ENCODE data around the gene LEP. TPM values are rescaled to one million over a fixed set of nuclear protein-coding genes. Genes with fewer than 3 reads are reported as not detected.

Gene LEP
- total and polyA plus RNA-seq, 2 donors (not counting 1 experiment from before 2014, with no cell fraction given) = not detected

DNA sequence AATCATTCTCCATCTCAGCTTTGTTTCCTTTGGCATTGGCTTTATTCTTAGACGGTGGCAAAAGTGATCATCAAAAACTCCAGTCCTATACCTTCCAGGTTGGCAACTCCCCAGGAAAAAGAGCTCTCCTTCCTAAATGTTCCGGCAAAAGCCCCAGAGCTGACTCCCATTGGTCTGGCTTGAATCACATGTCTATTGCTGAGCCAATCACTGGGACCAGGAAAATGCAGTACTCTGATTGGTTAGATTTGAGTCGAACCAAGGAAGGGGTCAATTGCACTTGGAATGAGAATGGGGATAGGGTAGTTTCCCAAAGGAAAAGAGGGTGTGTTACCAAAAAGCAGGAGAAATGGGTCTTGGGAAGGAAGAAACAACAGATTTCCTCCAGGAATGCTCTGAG is 22.3 kb downstream of the LEP start:
- no peak overlapping the region for H2AFZ ChIP-seq (ENCODE audit: insufficient read depth, low read depth, low read length, poor library complexity, severe bottlenecking)
- CTCF ChIA-PET = no interaction called here

DNA sequence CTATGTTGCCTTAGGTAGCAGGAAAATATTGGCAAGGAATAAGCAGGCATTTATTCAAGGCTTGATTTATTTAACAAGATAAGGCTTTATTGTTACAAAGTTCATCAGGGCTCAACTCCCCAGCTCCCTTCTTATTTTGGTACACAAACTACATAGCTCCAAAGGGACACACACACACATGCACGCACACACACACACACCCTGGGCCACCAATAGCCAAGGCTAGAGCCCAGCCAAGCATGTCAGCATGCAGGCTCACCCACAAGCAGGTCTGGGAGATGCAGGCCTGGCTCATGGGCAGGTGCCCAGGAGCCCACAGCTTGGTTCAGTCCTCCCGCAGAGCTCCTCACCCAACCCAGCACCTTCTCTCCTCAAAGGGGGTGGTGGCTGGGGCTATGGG is 23.4 kb downstream of the LEP start:
- Mint-ChIP-seq H3K4me1 (no peaks in the 10 kb centered on the region), H3K27me3 (peaks cover 35% of the 10 kb centered on the region), H3K9me3 (ENCODE audit: insufficient read depth) (no peaks in the 10 kb centered on the region), H3K4me3 (no peak overlapping the region), H3K27ac (no peak overlapping the region)
- no peaks in the 10 kb centered on the region for H3K79me2 ChIP-seq (ENCODE audit: control insufficient read depth, insufficient read depth, low read length)
- H3K4me2 ChIP-seq (replicated peaks; ENCODE audit: low read depth, low read length, poor library complexity, severe bottlenecking) = no peak overlapping the region
- no peak overlapping the region for H3K9ac ChIP-seq (ENCODE audit: low read length)
- WGBS (ENCODE audit: insufficient coverage) = 45% methylated on average over 1 of the region's 2 CpGs
- ChIA-PET POLR2A (no interaction called here), CTCF (no interaction called here)
- no peak for ATAC-seq (ENCODE audit: low read depth)
- TF ChIP-seq, protein P1, sequence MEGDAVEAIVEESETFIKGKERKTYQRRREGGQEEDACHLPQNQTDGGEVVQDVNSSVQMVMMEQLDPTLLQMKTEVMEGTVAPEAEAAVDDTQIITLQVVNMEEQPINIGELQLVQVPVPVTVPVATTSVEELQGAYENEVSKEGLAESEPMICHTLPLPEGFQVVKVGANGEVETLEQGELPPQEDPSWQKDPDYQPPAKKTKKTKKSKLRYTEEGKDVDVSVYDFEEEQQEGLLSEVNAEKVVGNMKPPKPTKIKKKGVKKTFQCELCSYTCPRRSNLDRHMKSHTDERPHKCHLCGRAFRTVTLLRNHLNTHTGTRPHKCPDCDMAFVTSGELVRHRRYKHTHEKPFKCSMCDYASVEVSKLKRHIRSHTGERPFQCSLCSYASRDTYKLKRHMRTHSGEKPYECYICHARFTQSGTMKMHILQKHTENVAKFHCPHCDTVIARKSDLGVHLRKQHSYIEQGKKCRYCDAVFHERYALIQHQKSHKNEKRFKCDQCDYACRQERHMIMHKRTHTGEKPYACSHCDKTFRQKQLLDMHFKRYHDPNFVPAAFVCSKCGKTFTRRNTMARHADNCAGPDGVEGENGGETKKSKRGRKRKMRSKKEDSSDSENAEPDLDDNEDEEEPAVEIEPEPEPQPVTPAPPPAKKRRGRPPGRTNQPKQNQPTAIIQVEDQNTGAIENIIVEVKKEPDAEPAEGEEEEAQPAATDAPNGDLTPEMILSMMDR (IDR thresholded peaks at IDR 0.05) = no peak
- no peak overlapping the region for H3K27ac ChIP-seq (ENCODE audit: low read length in 2 of 2)
- no peak for DNase-seq
- H3K27me3 ChIP-seq (replicated peaks in 1 of 4; ENCODE audit: control extremely low read depth in 1 of 4, control insufficient read depth in 3 of 4, insufficient read depth in 4 of 4, low read length in 3 of 4) = peaks cover 0 to 12% (median 0%) of the 10 kb centered on the region in 4 experiments
- intact Hi-C loops (cut with micrococcal nuclease) = no loop called here
- no peaks in the 10 kb centered on the region for H4K20me1 ChIP-seq (ENCODE audit: control insufficient read depth, insufficient read depth, low read length, poor library complexity, severe bottlenecking)
- no peaks in the 10 kb centered on the region for H3K36me3 ChIP-seq (replicated peaks in 1 of 2; ENCODE audit: control extremely low read depth in 1 of 2, control insufficient read depth in 1 of 2, extremely low read depth in 1 of 2, insufficient read depth in 2 of 2, low read length in 1 of 2)
- H3K9me3 ChIP-seq (ENCODE audit: control extremely low read depth in 1 of 3, control insufficient read depth in 2 of 3, insufficient read depth in 1 of 3, low read length in 2 of 3) = no peaks in the 10 kb centered on the region
- no peak overlapping the region for H3K4me3 ChIP-seq (ENCODE audit: control extremely low read depth in 1 of 5, extremely low read depth in 1 of 5, insufficient read depth in 1 of 5, low read depth in 2 of 5, low read length in 4 of 5)
- H2AFZ ChIP-seq (ENCODE audit: insufficient read depth, low read depth, low read length, poor library complexity, severe bottlenecking) = no peak overlapping the region
- H3K4me1 ChIP-seq (ENCODE audit: control insufficient read depth in 2 of 2, insufficient read depth in 2 of 2, low read length in 2 of 2) = no peaks in the 10 kb centered on the region

More for the DNA sequence above, 22.3 kb downstream of the LEP start:
- WGBS (ENCODE audit: insufficient coverage) = 93% methylated on average over 3 of the region's 3 CpGs
- intact Hi-C loops (cut with micrococcal nuclease) = no loop called here
- Histone ChIP-seq H3K9me3 (ENCODE audit: control extremely low read depth in 1 of 3, control insufficient read depth in 2 of 3, insufficient read depth in 1 of 3, low read length in 2 of 3) (no peaks in the 10 kb centered on the region), H3K79me2 (ENCODE audit: control insufficient read depth, insufficient read depth, low read length) (no peaks in the 10 kb centered on the region), H3K4me2 (replicated peaks; ENCODE audit: low read depth, low read length, poor library complexity, severe bottlenecking) (no peak overlapping the region), H3K27me3 (replicated peaks in 1 of 4; ENCODE audit: control extremely low read depth in 1 of 4, control insufficient read depth in 3 of 4, insufficient read depth in 4 of 4, low read length in 3 of 4) (peaks cover 0 to 15% (median 0%) of the 10 kb centered on the region in 4 experiments), H3K36me3 (replicated peaks in 1 of 2; ENCODE audit: control extremely low read depth in 1 of 2, control insufficient read depth in 1 of 2, extremely low read depth in 1 of 2, insufficient read depth in 2 of 2, low read length in 1 of 2) (no peaks in the 10 kb centered on the region), H3K4me3 (ENCODE audit: control extremely low read depth in 1 of 5, extremely low read depth in 1 of 5, insufficient read depth in 1 of 5, low read depth in 2 of 5, low read length in 4 of 5) (no peak overlapping the region), H3K9ac (ENCODE audit: low read length) (no peak overlapping the region), H3K27ac (ENCODE audit: low read length in 2 of 2) (no peak overlapping the region), H4K20me1 (ENCODE audit: control insufficient read depth, insufficient read depth, low read length, poor library complexity, severe bottlenecking) (no peaks in the 10 kb centered on the region), H3K4me1 (ENCODE audit: control insufficient read depth in 2 of 2, insufficient read depth in 2 of 2, low read length in 2 of 2) (no peaks in the 10 kb centered on the region)
- H3K9me3 Mint-ChIP-seq (ENCODE audit: insufficient read depth) = no peaks in the 10 kb centered on the region
- H3K4me1 Mint-ChIP-seq = no peaks in the 10 kb centered on the region
- H3K27me3 Mint-ChIP-seq = peaks cover 25% of the 10 kb centered on the region
- TF ChIP-seq EZH2 (IDR thresholded peaks at IDR 0.05; ENCODE audit: borderline replicate concordance, insufficient read depth, low read depth, low read length, poor library complexity, severe bottlenecking) = no peak
- TF ChIP-seq, protein P1 (IDR thresholded peaks at IDR 0.05) = no peak
- DNase-seq (no peak), ATAC-seq (ENCODE audit: low read depth) (no peak)
- no peak overlapping the region for H3K27ac Mint-ChIP-seq
- no peak overlapping the region for H3K4me3 Mint-ChIP-seq
- POLR2A ChIA-PET = no interaction called here

Data from B cell (primary cell).